PC-9 (cell line): Measurements from ENCODE around the gene EPX. TPM values are rescaled to one million over a fixed set of nuclear protein-coding genes. Genes with fewer than 3 reads are reported as not detected.
A peak's percentile ranks its signal among the peaks of the same experiment; 100 is the strongest.

Experiments
- BruUV-seq: library from RNA; stranded (reverse); fragments of 400-500 nt; replicated peaks from 2 replicates; lab custom pipeline; 2021; lab: Mats Ljungman, UMichigan
- CTCF ChIA-PET: fragments of 300-600 bp; sonication (Branson Sonifier 250); formaldehyde crosslinking; loops from one replicate; lab custom pipeline; 2022; ENCODE audit warnings: antibody characterized with exemption; lab: Charles Lee
- POLR2A ChIA-PET: fragments of 300-600 bp; sonication (Branson Sonifier 250); formaldehyde crosslinking; loops from one replicate; lab custom pipeline; 2022; ENCODE audit warnings: antibody characterized with exemption; ENCODE audit not compliant: unreplicated experiment; lab: Charles Lee
- DNase-seq, 2 experiments: peaks; one replicate each; pipeline versions ENCODE4 v3.0.0 to v3.0.0-alpha.2; 2015 to 2022; ENCODE audit warnings: mixed read lengths in 1 of 2
- H2AFZ ChIP-seq: fragments of 200-600 bp; sonication (generic); 2 replicates; pipeline ENCODE4 v1.8.1; 2017; ENCODE audit warnings: antibody characterized with exemption
- H3F3A ChIP-seq: fragments of 200-600 bp; sonication (generic); 2 replicates; pipeline ENCODE4 v1.8.1; 2017; ENCODE audit warnings: antibody characterized with exemption, mild to moderate bottlenecking, low read depth; ENCODE audit not compliant: insufficient read depth
- H3K27ac ChIP-seq: fragments of 200-600 bp; sonication (generic); 2 replicates; pipeline ENCODE4 v1.6.1; 2016; ENCODE audit warnings: mixed run types
- H3K27me3 ChIP-seq: fragments of 200-600 bp; sonication (generic); 2 replicates; pipeline ENCODE4 v1.6.1; 2016; ENCODE audit warnings: low read depth, mixed run types; ENCODE audit not compliant: insufficient read depth
- H3K36me3 ChIP-seq: fragments of 200-600 bp; sonication (generic); 2 replicates; pipeline ENCODE4 v1.6.1; 2016; ENCODE audit warnings: low read depth, mixed run types
- H3K4me1 ChIP-seq: fragments of 200-600 bp; sonication (generic); replicated peaks from 2 replicates; pipeline ENCODE4 v1.6.1; 2016; ENCODE audit warnings: mixed run types; ENCODE audit not compliant: insufficient read depth
- H3K4me2 ChIP-seq: fragments of 200-600 bp; sonication (generic); 2 replicates; pipeline ENCODE4 v1.6.1; 2017; ENCODE audit warnings: mixed run types
- H3K4me3 ChIP-seq: fragments of 200-600 bp; sonication (generic); 2 replicates; pipeline ENCODE4 v1.6.1; 2016; ENCODE audit warnings: mixed run types
- H3K79me2 ChIP-seq: fragments of 200-600 bp; sonication (generic); 2 replicates; pipeline ENCODE4 v1.6.1; 2017; ENCODE audit warnings: low read depth, mixed run types
- H3K9me2 ChIP-seq: fragments of 200-600 bp; sonication (generic); 2 replicates; pipeline ENCODE4 v1.8.1; 2017; ENCODE audit warnings: mild to moderate bottlenecking; ENCODE audit not compliant: insufficient read depth
- H3K9me3 ChIP-seq: fragments of 200-600 bp; sonication (generic); 2 replicates; pipeline ENCODE4 v1.8.1; 2016; ENCODE audit warnings: low read depth; ENCODE audit not compliant: insufficient read depth
- H4K20me1 ChIP-seq: fragments of 200-600 bp; sonication (generic); 2 replicates; pipeline ENCODE4 v1.8.1; 2017; ENCODE audit not compliant: insufficient read depth
- EZH2 ChIP-seq: fragments of 200-600 bp; sonication (generic); IDR thresholded peaks from 2 replicates; pipeline ENCODE4 v1.8.0; 2017; ENCODE audit warnings: antibody characterized with exemption, low read depth
- intact Hi-C: fragments of 100-400 bp; cut with micrococcal nuclease; formaldehyde crosslinking; loops from one replicate; pipeline ENCODE4 v1.10.0; 2022; ENCODE audit not compliant: unreplicated experiment
- total RNA-seq: library from RNA; stranded (reverse); gene quantifications from 2 replicates; pipeline ENCODE4 v1.2.3, GENCODE V29; 2021
- TF ChIP-seq, protein P1 (sequence below): fragments of 200-600 bp; sonication (generic); conservative IDR thresholded peaks from 2 replicates; pipeline ENCODE4 v1.6.1; 2017; ENCODE audit warnings: mixed run types, antibody characterized with exemption, mild to moderate bottlenecking, moderate library complexity

EPX gene
- total RNA-seq, 1 experiment from 2014 or later: not detected

DNA sequence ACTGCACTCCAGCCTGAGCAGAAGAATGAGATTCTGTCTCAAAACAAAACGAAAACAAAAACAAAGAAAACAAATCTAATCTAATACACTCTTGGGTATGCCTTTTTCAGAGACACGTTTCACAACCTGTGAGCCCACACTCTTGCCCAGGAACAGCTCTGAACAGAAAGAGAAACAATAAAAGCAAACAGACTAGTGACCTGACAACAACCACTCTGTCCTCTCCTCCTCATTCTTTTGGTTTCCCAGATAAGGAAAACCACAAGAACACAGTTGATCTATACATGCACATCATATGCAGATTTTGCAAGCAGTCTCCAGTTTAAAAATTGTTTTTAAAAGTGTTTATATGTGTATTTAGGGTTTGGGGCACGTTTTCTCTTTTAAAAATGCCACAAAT is 25.2 kb downstream of the EPX start:
- Histone ChIP-seq H4K20me1 (no peaks in the 10 kb centered on the region), H2AFZ (no peak overlapping the region), H3K27ac (no peak overlapping the region), H3K9me3 (no peaks in the 10 kb centered on the region), H3K4me1 (peaks cover 11% of the 10 kb centered on the region), H3K27me3 (no peaks in the 10 kb centered on the region), H3K4me2 (no peak overlapping the region), H3K79me2 (no peaks in the 10 kb centered on the region), H3K4me3 (no peak overlapping the region), H3K9me2 (no peaks in the 10 kb centered on the region), H3K36me3 (no peaks in the 10 kb centered on the region), H3F3A (no peaks in the 10 kb centered on the region; the same call in 1 of the 2 replicates)
- TF ChIP-seq EZH2: no peak
- TF ChIP-seq, protein P1, sequence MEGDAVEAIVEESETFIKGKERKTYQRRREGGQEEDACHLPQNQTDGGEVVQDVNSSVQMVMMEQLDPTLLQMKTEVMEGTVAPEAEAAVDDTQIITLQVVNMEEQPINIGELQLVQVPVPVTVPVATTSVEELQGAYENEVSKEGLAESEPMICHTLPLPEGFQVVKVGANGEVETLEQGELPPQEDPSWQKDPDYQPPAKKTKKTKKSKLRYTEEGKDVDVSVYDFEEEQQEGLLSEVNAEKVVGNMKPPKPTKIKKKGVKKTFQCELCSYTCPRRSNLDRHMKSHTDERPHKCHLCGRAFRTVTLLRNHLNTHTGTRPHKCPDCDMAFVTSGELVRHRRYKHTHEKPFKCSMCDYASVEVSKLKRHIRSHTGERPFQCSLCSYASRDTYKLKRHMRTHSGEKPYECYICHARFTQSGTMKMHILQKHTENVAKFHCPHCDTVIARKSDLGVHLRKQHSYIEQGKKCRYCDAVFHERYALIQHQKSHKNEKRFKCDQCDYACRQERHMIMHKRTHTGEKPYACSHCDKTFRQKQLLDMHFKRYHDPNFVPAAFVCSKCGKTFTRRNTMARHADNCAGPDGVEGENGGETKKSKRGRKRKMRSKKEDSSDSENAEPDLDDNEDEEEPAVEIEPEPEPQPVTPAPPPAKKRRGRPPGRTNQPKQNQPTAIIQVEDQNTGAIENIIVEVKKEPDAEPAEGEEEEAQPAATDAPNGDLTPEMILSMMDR: no peak
- intact Hi-C loops: loop anchor here (10.0 kb wide), 1 partner anchor 197 kb away; the partner anchor contains the start of gene RNF43
- BruUV-seq: no TSS peak
- no peak for DNase-seq
- ChIA-PET CTCF (no interaction called here), POLR2A (no interaction called here)

DNA sequence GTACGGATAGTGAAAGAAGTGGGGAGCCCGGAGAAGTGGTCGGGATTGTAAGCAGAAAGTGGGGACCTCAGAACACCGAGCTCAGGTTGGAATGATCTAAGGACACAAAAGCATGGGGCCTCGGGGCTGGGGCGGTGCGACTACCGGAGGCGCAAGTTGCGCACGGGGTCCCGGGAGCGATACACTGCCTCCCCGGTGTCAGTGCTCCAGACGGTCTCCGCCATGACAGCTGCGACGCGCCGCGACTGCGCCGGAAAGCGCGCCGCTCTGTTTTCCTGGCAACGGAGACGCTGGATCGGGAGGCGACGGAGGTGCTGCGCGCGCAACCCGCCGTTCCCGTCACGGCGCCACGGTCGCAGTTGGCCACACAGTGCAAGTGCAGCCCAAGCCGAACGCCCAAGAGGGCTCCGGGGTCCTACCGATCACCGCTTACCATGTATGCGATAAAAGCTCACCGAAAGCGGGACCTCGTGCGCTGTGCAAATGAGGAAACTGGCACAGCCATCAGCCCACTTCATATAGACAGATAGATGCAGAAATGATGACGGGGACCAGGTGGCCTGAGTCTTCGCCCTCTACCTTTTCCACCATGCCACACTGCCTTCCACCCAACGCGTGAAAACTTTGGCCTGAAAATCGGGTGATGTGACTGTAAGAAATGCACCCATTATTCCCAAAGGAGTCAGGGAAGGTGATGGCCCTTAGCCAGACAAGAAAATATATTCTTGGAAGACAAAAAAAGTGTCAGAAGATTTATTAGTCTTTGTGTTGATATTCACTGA is 26.7 kb downstream of the EPX start, which contains the start of gene MKS1:
Gene MKS1 (minus strand): TSS at position 249 of the 782 bp plus-strand sequence. CDS start 25 bp downstream, at position 224.
- peaks cover 16% of the 10 kb centered on the region for H3K4me1 ChIP-seq
- ChIA-PET POLR2A (interaction anchor here (0.5 kb wide), 1 partner anchor 123 kb away, joined by 3 read pairs; no protein-coding TSS in a partner anchor), CTCF (interaction anchor here (0.6 kb wide), 2 partner anchors 31 to 68 kb away, joined by 3 to 5 read pairs; no protein-coding TSS in a partner anchor)
- H3K4me3 ChIP-seq: peak within 1 kb of the TSS; percentile 67
- BruUV-seq: TSS peak; percentile 50
- H3K36me3 ChIP-seq: no peaks in the 10 kb centered on the region
- no peaks in the 10 kb centered on the region for H4K20me1 ChIP-seq
- intact Hi-C loops: loop anchor here (10.0 kb wide), 1 partner anchor 196 kb away; the partner anchor contains the start of gene RNF43
- peak; percentile 77 to 94 for DNase-seq
- no peaks in the 10 kb centered on the region for H3K9me2 ChIP-seq
- H3K79me2 ChIP-seq: no peaks in the 10 kb centered on the region
- no peak within 1 kb of the TSS for H3K27ac ChIP-seq
- H3K9me3 ChIP-seq: no peaks in the 10 kb centered on the region
- H3F3A ChIP-seq: no peaks in the 10 kb centered on the region; the same call in 1 of the 2 replicates
- H2AFZ ChIP-seq: peak within 1 kb of the TSS; percentile 96
- TF ChIP-seq, protein P1: peak; percentile 71
- no peak for TF ChIP-seq EZH2
- no peaks in the 10 kb centered on the region for H3K27me3 ChIP-seq
- H3K4me2 ChIP-seq: peak within 1 kb of the TSS; percentile 80

DNA sequence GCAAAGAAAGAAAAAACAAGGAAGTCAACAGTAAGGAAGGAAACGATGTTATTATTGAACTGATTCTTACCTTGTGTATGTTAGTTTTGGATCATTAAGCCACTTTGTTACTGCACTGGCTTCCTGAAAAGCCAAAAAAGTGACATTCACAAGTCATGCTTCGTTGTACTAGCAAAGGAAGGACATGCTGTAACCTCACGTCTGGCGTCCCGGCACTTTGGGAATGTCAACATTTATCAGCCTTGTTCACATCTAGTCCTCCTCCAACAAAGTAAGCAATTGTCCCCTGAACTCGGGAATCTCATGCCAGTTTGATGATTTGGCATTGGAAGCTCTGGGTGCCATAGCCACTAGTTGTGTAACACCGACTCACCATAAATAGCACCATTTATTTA is 27.3 kb downstream of the EPX start:
- BruUV-seq: no TSS peak
- H3K36me3 ChIP-seq: no peaks in the 10 kb centered on the region
- no peak for DNase-seq
- ChIA-PET POLR2A (no interaction called here), CTCF (interaction anchor here (0.6 kb wide), 2 partner anchors 30 to 67 kb away, joined by 3 to 5 read pairs; no protein-coding TSS in a partner anchor)
- peak overlapping the region; percentile 80 for H3K4me2 ChIP-seq
- H2AFZ ChIP-seq: peak overlapping the region; percentile 96
- no peaks in the 10 kb centered on the region for H4K20me1 ChIP-seq
- no peaks in the 10 kb centered on the region for H3K9me2 ChIP-seq
- H3K4me3 ChIP-seq: peak overlapping the region; percentile 67
- TF ChIP-seq, protein P1: no peak
- TF ChIP-seq EZH2: no peak
- intact Hi-C loops: loop anchor here (10.0 kb wide), 1 partner anchor 195 kb away; the partner anchor contains the start of gene RNF43
- H3F3A ChIP-seq: no peaks in the 10 kb centered on the region; the same call in 1 of the 2 replicates
- H3K9me3 ChIP-seq: no peaks in the 10 kb centered on the region
- peaks cover 21% of the 10 kb centered on the region for H3K4me1 ChIP-seq
- H3K79me2 ChIP-seq: no peaks in the 10 kb centered on the region
- no peak overlapping the region for H3K27ac ChIP-seq
- H3K27me3 ChIP-seq: no peaks in the 10 kb centered on the region
